Esophagus muscularis mucosa (tissue), 4 donors: ENCODE measurements around the gene FAM83F. TPM values are rescaled to one million over a fixed set of nuclear protein-coding genes. Genes with fewer than 3 reads are reported as not detected.

Source experiments
- DNase-seq: peaks from one replicate; pipeline ENCODE4 v3.0.0-alpha.2; 2017; ENCODE audit errors: extremely low spot score
- H3K27ac ChIP-seq, 4 donors: fragments of 200-600 bp; sonication (generic); replicated peaks in 1 of 4; 1 replicate in 3 of 4; 2 replicates in 1 of 4; pipeline ENCODE4 v1.5.1; 2016 to 2019; ENCODE audit warnings: mild to moderate bottlenecking in 1 of 4
- H3K27me3 ChIP-seq, 4 donors: fragments of 200-600 bp; sonication (generic); one replicate each; pipeline versions ENCODE4 v1.5.1 to v1.6.0; 2016 to 2019
- H3K36me3 ChIP-seq, 4 donors: fragments of 200-600 bp; sonication (generic); one replicate each; pipeline ENCODE4 v1.5.1; 2016 to 2019
- H3K4me1 ChIP-seq, 4 donors: fragments of 200-600 bp; sonication (generic); one replicate each; pipeline ENCODE4 v1.5.1; 2016 to 2019
- H3K4me3 ChIP-seq, 4 donors: fragments of 200-600 bp; sonication (generic); 1 replicate in 2 of 4; 2 replicates in 2 of 4; pipeline ENCODE4 v1.5.1; 2016 to 2019; ENCODE audit warnings: mild to moderate bottlenecking in 4 of 4, moderate library complexity in 1 of 4
- H3K9me3 ChIP-seq, 4 donors: fragments of 200-600 bp; sonication (generic); 1 replicate in 3 of 4; 2 replicates in 1 of 4; pipeline ENCODE4 v1.5.1; 2016 to 2019
- CTCF ChIP-seq, 3 experiments: fragments of 200-600 bp in 2 of 3; fragments of 450-650 bp in 1 of 3; sonication (generic) in 2 of 3; IDR thresholded peaks; one replicate each; pipeline ENCODE4 v1.5.1; 2017 to 2019; ENCODE audit warnings: antibody characterized with exemption in 3 of 3, mild to moderate bottlenecking in 2 of 3, moderate library complexity in 1 of 3
- EP300 ChIP-seq: sonication (generic); formaldehyde crosslinking; IDR thresholded peaks from one replicate; pipeline ENCODE4 v1.6.1; 2017; ENCODE audit warnings: antibody characterized with exemption
- POLR2A ChIP-seq: fragments of 450-650 bp; IDR thresholded peaks from one replicate; pipeline ENCODE4 v1.6.1; 2017; ENCODE audit warnings: antibody characterized with exemption, moderate library complexity, mild to moderate bottlenecking, low read depth
- POLR2AphosphoS5 ChIP-seq, 2 donors: sonication (generic); formaldehyde crosslinking; IDR thresholded peaks; one replicate each; pipeline ENCODE4 v1.6.1; 2017; ENCODE audit warnings: antibody characterized with exemption in 2 of 2
- WGBS: methylation state at CpG from one replicate; pipeline ENCODE4 v1.1.5; 2018; 5-methylcytosine and 5-hydroxymethylcytosine counted together
- intact Hi-C: fragments of 100-400 bp; cut with DNase I; formaldehyde crosslinking; loops from one replicate; pipeline ENCODE4 v1.15.1; 2023
- total RNA-seq, 4 donors: library from RNA; depleted of rRNA; stranded (reverse); fragments of >200 nt; gene quantifications; one replicate each; pipeline versions ENCODE4 v1.1.0 to v1.2.1, GENCODE V29; 2016

The FAM83F gene
- total RNA-seq, 4 donors from 2014 or later, result 0.19 to 0.66 (median 0.41) TPM

- Histone ChIP-seq H3K27ac (peak overlapping the region; percentile 91 to 98 (median 94)), H3K4me1 (peaks cover 45 to 74% (median 64%) of the 10 kb centered on the region in 4 donors)
- WGBS, result under 1% methylated on average over 28 of the region's 34 CpGs
These were observed 49.5 kb downstream of the FAM83F start for GRCh38 chr22:40044102-40044869.

GRCh38 chr22:40044870-40045834, 50.4 kb downstream of the FAM83F start:
- intact Hi-C loops, result loop anchor here (2.0 to 10.0 kb wide), 3 partner anchors 137 to 302 kb away; partner anchors contain the start of gene ADSL
- Histone ChIP-seq H3K27ac (peak overlapping the region; percentile 91 to 98 (median 94)), H3K27me3 (no peaks in the 10 kb centered on the region), H3K9me3 (no peaks in the 10 kb centered on the region), H3K4me3 (peak overlapping the region; percentile 65 to 85 (median 81)), H3K4me1 (peaks cover 43 to 74% (median 59%) of the 10 kb centered on the region in 4 donors), H3K36me3 (no peaks in the 10 kb centered on the region)
- TF ChIP-seq POLR2A, result no peak
- peak; percentile 17 to 42 for TF ChIP-seq POLR2AphosphoS5 (IDR thresholded peaks at IDR 0.05)
- WGBS, result 4% methylated on average over 10 of the region's 138 CpGs
- no peak for DNase-seq

More at GRCh38 chr22:40044102-40044869, 49.5 kb downstream of the FAM83F start:
- TF ChIP-seq POLR2A (peak; percentile 28), POLR2AphosphoS5 (IDR thresholded peaks at IDR 0.05) (peak; percentile 81 to 94), EP300 (no peak), CTCF (IDR thresholded peaks at IDR 0.05) (peak in 1 of 3 experiments; percentile 20)
- intact Hi-C loops, result loop anchor here (2.0 to 10.0 kb wide), 3 partner anchors 138 to 303 kb away; partner anchors contain the start of gene ADSL
- H3K27me3 ChIP-seq, result no peaks in the 10 kb centered on the region
- H3K9me3 ChIP-seq, result no peaks in the 10 kb centered on the region
- H3K36me3 ChIP-seq, result no peaks in the 10 kb centered on the region
- peak overlapping the region; percentile 65 to 85 (median 81) for H3K4me3 ChIP-seq
- DNase-seq, result peak; percentile 100

- Histone ChIP-seq H3K4me3 (peak overlapping the region; percentile 65 to 85 (median 81)), H3K4me1 (peaks cover 45 to 74% (median 57%) of the 10 kb centered on the region in 4 donors), H3K27ac (peak overlapping the region in 3 of 4 donors; percentile 83 to 98 (median 98)), H3K9me3 (no peaks in the 10 kb centered on the region), H3K36me3 (no peaks in the 10 kb centered on the region), H3K27me3 (no peaks in the 10 kb centered on the region)
- WGBS, result 82% methylated on average over 9 of the region's 9 CpGs
- TF ChIP-seq EP300 (no peak), POLR2A (no peak), CTCF (IDR thresholded peaks at IDR 0.05) (no peak), POLR2AphosphoS5 (IDR thresholded peaks at IDR 0.05) (no peak)
- intact Hi-C loops, result loop anchor here (10.0 kb wide), 1 partner anchor 229 kb away; no protein-coding TSS in a partner anchor
- DNase-seq, result no peak
These were observed 51.4 kb downstream of the FAM83F start for GRCh38 chr22:40046126-40046525.

GRCh38 chr22:40050258-40050657, 55.5 kb downstream of the FAM83F start:
- intact Hi-C loops, result no loop called here
- Histone ChIP-seq H3K4me1 (peaks cover 30 to 82% (median 53%) of the 10 kb centered on the region in 4 donors), H3K9me3 (no peaks in the 10 kb centered on the region), H3K4me3 (no peak overlapping the region), H3K36me3 (no peaks in the 10 kb centered on the region), H3K27ac (no peak overlapping the region), H3K27me3 (no peaks in the 10 kb centered on the region)
- no peak for DNase-seq
- TF ChIP-seq POLR2A (no peak), CTCF (IDR thresholded peaks at IDR 0.05) (no peak), POLR2AphosphoS5 (IDR thresholded peaks at IDR 0.05) (no peak), EP300 (no peak)
- 57% methylated on average over 3 of the region's 3 CpGs for WGBS
